Activated CD8-positive, alpha-beta T cell treated with anti-CD3 and anti-CD28 coated beads for 36 hours (primary cell): ENCODE data around the gene CNKSR3. TPM values are rescaled to one million over a fixed set of nuclear protein-coding genes. Genes with fewer than 3 reads are reported as not detected.

ENCODE experiments used
- ATAC-seq: fragments of 200-7000 bp; cut with Tn5 transposase; one replicate; pipeline ENCODE4 v1.10.0; 2021; ENCODE audit warnings: mild to moderate bottlenecking, moderate library complexity
- CTCF ChIA-PET: fragments of 350-600 bp; sonication (Branson Sonifier 250); formaldehyde crosslinking; loops from one replicate; lab custom pipeline; 2021; ENCODE audit warnings: antibody characterized with exemption; lab: Charles Lee
- POLR2A ChIA-PET: fragments of 350-600 bp; sonication (Branson Sonifier 250); formaldehyde crosslinking; loops from one replicate; lab custom pipeline; 2021; ENCODE audit warnings: antibody characterized with exemption; lab: Charles Lee
- DNase-seq: peaks from one replicate; pipeline ENCODE4 v3.0.0-alpha.2; 2020
- H3K27ac Mint-ChIP-seq: one replicate; pipeline ENCODE4 v1.8.0; 2021; ENCODE audit warnings: mild to moderate bottlenecking, mixed read lengths
- H3K27me3 Mint-ChIP-seq: one replicate; pipeline ENCODE4 v1.8.0; 2021; ENCODE audit warnings: mixed read lengths
- H3K36me3 Mint-ChIP-seq: one replicate; pipeline ENCODE4 v1.8.0; 2021; ENCODE audit warnings: low read depth, mixed read lengths
- H3K4me1 Mint-ChIP-seq: one replicate; pipeline ENCODE4 v1.8.0; 2021; ENCODE audit warnings: low read depth, mixed read lengths
- H3K4me3 Mint-ChIP-seq: one replicate; pipeline ENCODE4 v1.8.0; 2021; ENCODE audit warnings: mild to moderate bottlenecking, moderate library complexity, mixed read lengths
- H3K9me3 Mint-ChIP-seq: one replicate; pipeline ENCODE4 v1.8.0; 2021; ENCODE audit warnings: mixed read lengths
- intact Hi-C: fragments of 100-400 bp; cut with micrococcal nuclease; formaldehyde crosslinking; loops from one replicate; pipeline ENCODE4 v1.10.0; 2022
- total RNA-seq, 2 experiments: library from RNA; stranded (reverse); gene quantifications; one replicate each; pipeline ENCODE4 v1.2.3, GENCODE V29; 2021
- TF ChIP-seq, protein P1 (sequence below): fragments of 200-600 bp; IDR thresholded peaks from one replicate; pipeline ENCODE4 v1.8.0; 2022; ENCODE audit warnings: antibody characterized with exemption, mild to moderate bottlenecking

The CNKSR3 gene
- total RNA-seq, 2 experiments from 2014 or later = 0.34 to 0.45 TPM

DNA sequence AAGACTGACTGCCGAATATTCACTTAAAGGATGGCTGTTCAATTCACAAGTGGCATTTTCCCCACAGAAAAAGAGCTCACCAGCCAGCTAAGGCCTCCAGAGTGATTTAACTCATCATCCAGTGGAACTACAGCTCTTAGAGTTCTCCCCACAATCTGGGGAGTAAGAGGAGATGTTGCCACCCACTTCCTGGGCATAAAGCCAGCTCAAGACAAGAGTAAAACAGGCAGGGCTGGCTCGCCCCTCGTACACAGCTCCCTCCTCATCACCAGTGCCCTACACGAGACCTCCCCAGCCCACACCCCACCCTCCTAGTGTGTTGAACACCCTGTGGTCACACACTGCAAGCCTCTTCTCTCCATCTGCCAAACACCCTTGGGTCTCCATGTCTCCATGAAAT is 106.7 kb downstream of the CNKSR3 start:
- Mint-ChIP-seq H3K27me3 (no peaks in the 10 kb centered on the region), H3K36me3 (no peaks in the 10 kb centered on the region), H3K27ac (no peak overlapping the region), H3K4me3 (no peak overlapping the region), H3K4me1 (peaks cover 2% of the 10 kb centered on the region), H3K9me3 (no peaks in the 10 kb centered on the region)
- intact Hi-C loops = no loop called here
- ATAC-seq = no peak
- TF ChIP-seq, protein P1, sequence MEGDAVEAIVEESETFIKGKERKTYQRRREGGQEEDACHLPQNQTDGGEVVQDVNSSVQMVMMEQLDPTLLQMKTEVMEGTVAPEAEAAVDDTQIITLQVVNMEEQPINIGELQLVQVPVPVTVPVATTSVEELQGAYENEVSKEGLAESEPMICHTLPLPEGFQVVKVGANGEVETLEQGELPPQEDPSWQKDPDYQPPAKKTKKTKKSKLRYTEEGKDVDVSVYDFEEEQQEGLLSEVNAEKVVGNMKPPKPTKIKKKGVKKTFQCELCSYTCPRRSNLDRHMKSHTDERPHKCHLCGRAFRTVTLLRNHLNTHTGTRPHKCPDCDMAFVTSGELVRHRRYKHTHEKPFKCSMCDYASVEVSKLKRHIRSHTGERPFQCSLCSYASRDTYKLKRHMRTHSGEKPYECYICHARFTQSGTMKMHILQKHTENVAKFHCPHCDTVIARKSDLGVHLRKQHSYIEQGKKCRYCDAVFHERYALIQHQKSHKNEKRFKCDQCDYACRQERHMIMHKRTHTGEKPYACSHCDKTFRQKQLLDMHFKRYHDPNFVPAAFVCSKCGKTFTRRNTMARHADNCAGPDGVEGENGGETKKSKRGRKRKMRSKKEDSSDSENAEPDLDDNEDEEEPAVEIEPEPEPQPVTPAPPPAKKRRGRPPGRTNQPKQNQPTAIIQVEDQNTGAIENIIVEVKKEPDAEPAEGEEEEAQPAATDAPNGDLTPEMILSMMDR = no peak
- DNase-seq = peak; percentile 11
- POLR2A ChIA-PET = no interaction called here
- CTCF ChIA-PET = no interaction called here

DNA sequence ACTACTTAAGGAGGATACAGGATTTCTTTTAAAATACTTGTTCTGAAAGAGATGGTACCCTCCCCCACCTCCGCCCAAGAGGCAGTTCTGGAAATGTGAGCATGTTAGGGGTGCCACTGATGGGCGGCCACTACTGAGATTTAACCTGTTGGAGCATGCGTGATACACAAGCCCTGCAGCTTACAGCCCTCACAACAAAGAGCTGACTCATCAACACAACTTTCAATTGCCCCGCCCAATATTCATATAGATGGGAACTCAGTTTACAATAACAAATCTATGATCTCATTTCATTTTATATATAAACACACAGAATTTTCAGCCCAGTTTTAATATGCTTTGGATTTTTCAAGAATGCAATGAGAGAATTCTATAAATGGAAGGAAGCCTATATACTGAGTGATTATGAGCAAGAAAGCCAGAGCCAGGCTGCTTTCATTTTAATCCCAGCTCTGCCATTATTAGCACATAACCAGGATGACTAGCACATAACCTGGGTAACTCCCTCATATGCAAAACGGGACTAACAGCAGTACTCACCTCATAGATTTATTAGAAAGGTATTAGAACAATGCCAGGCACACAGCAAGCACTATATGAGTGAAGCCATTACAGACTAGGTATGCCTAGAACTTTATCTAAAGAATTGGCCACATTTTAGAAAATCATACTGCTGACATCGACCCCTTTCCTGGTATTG is 108.3 kb downstream of the CNKSR3 start:
- H3K27me3 Mint-ChIP-seq = no peaks in the 10 kb centered on the region
- H3K27ac Mint-ChIP-seq = no peak overlapping the region
- CTCF ChIA-PET = interaction anchor here (1.2 kb wide), 1 partner anchor 32 kb away, joined by 4 read pairs; no protein-coding TSS in a partner anchor
- H3K9me3 Mint-ChIP-seq = no peaks in the 10 kb centered on the region
- H3K4me3 Mint-ChIP-seq = no peak overlapping the region
- POLR2A ChIA-PET = interaction anchor here (0.5 kb wide), 1 partner anchor 56 kb away, joined by 3 read pairs; no protein-coding TSS in a partner anchor
- peaks cover 2% of the 10 kb centered on the region for H3K4me1 Mint-ChIP-seq
- ATAC-seq (no peak), DNase-seq (no peak)
- intact Hi-C loops = no loop called here
- TF ChIP-seq, protein P1 = no peak
- H3K36me3 Mint-ChIP-seq = no peaks in the 10 kb centered on the region

DNA sequence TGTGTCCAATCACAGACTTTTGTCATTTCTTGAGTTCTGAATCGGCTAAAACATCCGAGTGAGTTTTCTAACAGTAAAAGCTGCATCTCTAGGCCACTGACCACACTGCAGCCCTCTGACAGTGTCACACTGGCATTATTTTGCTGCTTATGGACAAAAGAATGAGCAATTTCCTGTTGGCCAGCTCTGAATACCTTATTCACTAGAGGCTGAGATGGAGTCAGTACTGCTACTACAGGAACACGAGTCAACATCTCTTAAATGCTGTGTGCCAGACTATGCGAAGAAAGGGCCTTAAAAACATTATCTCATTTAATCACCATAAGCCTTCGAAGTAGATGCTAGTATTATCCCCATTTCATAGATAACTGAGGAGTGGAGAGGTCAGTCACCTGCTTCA is 111.4 kb downstream of the CNKSR3 start:
- TF ChIP-seq, protein P1 = no peak
- no peak overlapping the region for H3K27ac Mint-ChIP-seq
- intact Hi-C loops = no loop called here
- no peaks in the 10 kb centered on the region for H3K9me3 Mint-ChIP-seq
- no peak for DNase-seq
- H3K27me3 Mint-ChIP-seq = no peaks in the 10 kb centered on the region
- ChIA-PET POLR2A (no interaction called here), CTCF (no interaction called here)
- H3K36me3 Mint-ChIP-seq = no peaks in the 10 kb centered on the region
- H3K4me3 Mint-ChIP-seq = no peak overlapping the region
- ATAC-seq = no peak
- peaks cover 6% of the 10 kb centered on the region for H3K4me1 Mint-ChIP-seq

DNA sequence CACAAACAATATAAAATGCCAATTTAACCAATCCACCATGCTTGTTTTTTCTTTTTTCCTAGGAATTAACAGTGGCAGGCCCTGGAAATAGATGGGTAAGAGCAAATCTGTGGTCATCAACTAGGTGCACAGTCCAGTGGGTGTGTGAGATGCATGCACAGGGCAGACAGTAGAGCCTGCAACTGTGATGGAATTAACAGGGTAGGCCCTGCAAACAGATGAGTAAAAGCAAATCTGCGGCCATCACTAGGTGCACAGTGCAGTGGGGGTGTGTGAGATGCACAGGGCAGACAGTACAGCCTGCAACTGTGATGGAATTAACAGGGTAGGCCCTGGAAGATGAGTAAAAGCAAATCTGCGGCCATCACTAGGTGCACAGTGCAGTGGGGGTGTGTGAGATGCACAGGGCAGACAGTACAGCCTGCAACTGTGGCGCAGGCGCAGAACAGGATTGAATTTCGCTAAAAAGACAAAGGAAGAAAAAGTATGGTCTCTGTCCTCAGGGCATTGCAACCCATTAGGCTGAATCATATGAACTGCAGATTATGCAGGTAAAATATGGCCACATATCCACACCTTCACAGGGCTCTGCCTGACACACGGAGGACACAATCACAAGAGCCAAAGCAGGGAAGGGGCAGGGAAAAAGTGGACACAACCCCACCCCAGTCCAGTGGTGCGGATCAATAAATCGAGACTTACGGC is 112.8 kb downstream of the CNKSR3 start:
- Mint-ChIP-seq H3K27me3 (no peaks in the 10 kb centered on the region), H3K4me1 (peaks cover 4% of the 10 kb centered on the region), H3K4me3 (no peak overlapping the region), H3K27ac (no peak overlapping the region), H3K36me3 (no peaks in the 10 kb centered on the region), H3K9me3 (no peaks in the 10 kb centered on the region)
- CTCF ChIA-PET = no interaction called here
- DNase-seq (no peak), ATAC-seq (no peak)
- TF ChIP-seq, protein P1 = no peak
- POLR2A ChIA-PET = no interaction called here
- intact Hi-C loops = no loop called here

DNA sequence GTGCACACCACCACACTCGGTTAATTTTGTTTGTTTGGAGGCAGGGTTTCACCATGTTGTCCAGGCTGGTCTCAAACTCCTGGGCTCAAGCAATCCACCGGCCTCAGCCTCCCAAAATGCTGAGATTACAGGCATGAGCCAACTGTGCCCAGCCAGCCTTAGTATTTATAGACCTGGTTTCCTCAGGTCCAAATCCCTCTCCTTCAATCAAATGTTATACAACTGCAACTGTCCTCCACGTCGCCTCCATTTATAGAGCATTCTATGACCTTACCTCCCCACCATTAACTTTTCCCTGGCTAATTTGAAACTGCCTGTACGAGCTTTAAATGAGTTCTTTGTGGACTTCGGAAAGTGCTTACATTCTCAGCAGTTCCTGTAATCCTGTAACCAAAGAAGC is 114.6 kb downstream of the CNKSR3 start:
- no peaks in the 10 kb centered on the region for H3K36me3 Mint-ChIP-seq
- H3K27ac Mint-ChIP-seq = no peak overlapping the region
- H3K4me1 Mint-ChIP-seq = peaks cover 4% of the 10 kb centered on the region
- no peak overlapping the region for H3K4me3 Mint-ChIP-seq
- intact Hi-C loops = no loop called here
- ChIA-PET CTCF (no interaction called here), POLR2A (no interaction called here)
- no peaks in the 10 kb centered on the region for H3K9me3 Mint-ChIP-seq
- peaks cover 2% of the 10 kb centered on the region for H3K27me3 Mint-ChIP-seq
- DNase-seq (no peak), ATAC-seq (no peak)
- TF ChIP-seq, protein P1 = no peak
